Keratinocyte (primary cell): ENCODE data around the gene SEMA3D. TPM values are rescaled to one million over a fixed set of nuclear protein-coding genes. Genes with fewer than 3 reads are reported as not detected.

Experiments used
- DNase-seq: peaks from one replicate; pipeline ENCODE4 v3.0.0-alpha.2; 2011; ENCODE audit warnings: low read depth, missing footprints, low spot score
- FAIRE-seq: peaks from 2 replicates; lab custom pipeline; 2011; peaks lifted over from hg19 to GRCh38; lab: Jason Lieb, UNC
- H2AFZ ChIP-seq: 2 replicates; pipeline ENCODE4 v1.6.0; 2012; ENCODE audit warnings: low read length, control low read depth, inconsistent platforms; ENCODE audit not compliant: control insufficient read depth
- H3K27ac ChIP-seq: 2 replicates; pipeline ENCODE4 v1.5.1; 2011; ENCODE audit warnings: low read length; ENCODE audit not compliant: control insufficient read depth, insufficient read depth
- H3K27me3 ChIP-seq: 3 replicates; pipeline ENCODE4 v1.6.0; 2011; ENCODE audit warnings: low read length; ENCODE audit not compliant: control insufficient read depth, insufficient read depth; ENCODE audit errors: extremely low read depth
- H3K36me3 ChIP-seq, 2 experiments: 2 replicates in 1 of 2; 3 replicates in 1 of 2; pipeline ENCODE4 v1.5.1; 2011; ENCODE audit warnings: low read length in 2 of 2, mild to moderate bottlenecking in 1 of 2; ENCODE audit not compliant: control insufficient read depth in 2 of 2, insufficient read depth in 2 of 2; ENCODE audit errors: extremely low read depth in 1 of 2
- H3K4me1 ChIP-seq: 3 replicates; pipeline ENCODE4 v1.5.1; 2011; ENCODE audit warnings: low read length; ENCODE audit not compliant: control insufficient read depth, insufficient read depth; ENCODE audit errors: extremely low read depth
- H3K4me2 ChIP-seq: 3 replicates; pipeline ENCODE4 v1.6.0; 2011; ENCODE audit warnings: low read depth, low read length; ENCODE audit not compliant: control insufficient read depth, insufficient read depth; ENCODE audit errors: extremely low read depth
- H3K4me3 ChIP-seq, 3 experiments: fragments of 200-600 bp in 1 of 3; sonication (generic) in 1 of 3; 2 replicates in 2 of 3; 3 replicates in 1 of 3; pipeline ENCODE4 v1.5.1; 2011 to 2016; ENCODE audit warnings: low read length in 3 of 3, mild to moderate bottlenecking in 3 of 3, control low read depth in 2 of 3, inconsistent platforms in 1 of 3, low read depth in 1 of 3, mixed read lengths in 1 of 3, mixed run types in 1 of 3, moderate library complexity in 1 of 3; ENCODE audit not compliant: control insufficient read depth in 2 of 3, insufficient read depth in 2 of 3; ENCODE audit errors: extremely low read depth in 1 of 3
- H3K79me2 ChIP-seq: 2 replicates; pipeline ENCODE4 v1.6.0; 2012; ENCODE audit warnings: low read length; ENCODE audit not compliant: control insufficient read depth, insufficient read depth
- H3K9ac ChIP-seq: 3 replicates; pipeline ENCODE4 v1.6.0; 2011; ENCODE audit warnings: low read length; ENCODE audit not compliant: control insufficient read depth, insufficient read depth; ENCODE audit errors: extremely low read depth
- H3K9me1 ChIP-seq: 3 replicates; pipeline ENCODE4 v1.6.0; 2011; ENCODE audit warnings: low read length; ENCODE audit not compliant: control insufficient read depth, insufficient read depth; ENCODE audit errors: extremely low read depth
- H3K9me3 ChIP-seq: 2 replicates; pipeline ENCODE4 v1.5.1; 2012; ENCODE audit warnings: low read depth, low read length; ENCODE audit not compliant: control insufficient read depth
- H4K20me1 ChIP-seq: 3 replicates; pipeline ENCODE4 v1.6.0; 2011; ENCODE audit warnings: low read length; ENCODE audit not compliant: control insufficient read depth, insufficient read depth; ENCODE audit errors: extremely low read depth
- EZH2 ChIP-seq: IDR thresholded peaks from one replicate; pipeline ENCODE4 v1.6.1; 2012; ENCODE audit warnings: inconsistent platforms, mild to moderate bottlenecking, low read length, moderate library complexity
- dilution Hi-C: fragments of 300-500 bp; cut with MboI; formaldehyde crosslinking; loops from one replicate; pipeline ENCODE4 v1.7.0; 2020; ENCODE audit warnings: low sequenced_read_pairs; ENCODE audit not compliant: extremely low pct_ligation_motif_present
- polyA plus RNA-seq, 5 experiments: library from polyadenylated mRNA; depleted of rRNA in 3 of 5; stranded (reverse) in 3 of 5; stranded (forward) in 1 of 5; unstranded in 1 of 5; fragments of >200 nt; gene quantifications; 1 replicate in 1 of 5; 2 replicates in 3 of 5; 3 replicates in 1 of 5; pipeline versions ENCODE4 v1.2.1 to v1.2.3, GENCODE V29; 2011 to 2012; ENCODE audit warnings: missing spikeins in 2 of 5, low read depth in 1 of 5, low replicate concordance in 1 of 5
- TF ChIP-seq, protein P1 (sequence below), 3 experiments: IDR thresholded peaks in 1 of 3; conservative IDR thresholded peaks in 1 of 3; optimal IDR thresholded peaks in 1 of 3; 2 replicates in 2 of 3; 3 replicates in 1 of 3; pipeline versions ENCODE3 to v1.5.1; 2011; ENCODE audit warnings: low read length in 3 of 3, mild to moderate bottlenecking in 3 of 3, moderate library complexity in 2 of 3, control low read depth in 1 of 3, inconsistent platforms in 1 of 3; ENCODE audit not compliant: insufficient read depth in 2 of 3; ENCODE audit errors: extremely low read depth in 1 of 3

The SEMA3D gene
- polyA plus RNA-seq, 1 donor (not counting 4 experiments of a cell fraction or from before 2014, with no cell fraction given): 5.2 TPM

- no peaks in the 10 kb centered on the region for H3K9me1 ChIP-seq
- DNase-seq (no peak), FAIRE-seq (peak; percentile 89)
- peak overlapping the region; percentile 62 for H3K4me2 ChIP-seq
- dilution Hi-C loops: no loop called here
- H2AFZ ChIP-seq: no peak overlapping the region
- no peaks in the 10 kb centered on the region for H3K79me2 ChIP-seq
- peak overlapping the region; percentile 21 for H3K27ac ChIP-seq
- H3K4me3 ChIP-seq: no peak overlapping the region
- H4K20me1 ChIP-seq: no peaks in the 10 kb centered on the region
- no peaks in the 10 kb centered on the region for H3K9me3 ChIP-seq
- no peak overlapping the region for H3K9ac ChIP-seq
- H3K4me1 ChIP-seq: peaks cover 9% of the 10 kb centered on the region
- TF ChIP-seq, protein P1, sequence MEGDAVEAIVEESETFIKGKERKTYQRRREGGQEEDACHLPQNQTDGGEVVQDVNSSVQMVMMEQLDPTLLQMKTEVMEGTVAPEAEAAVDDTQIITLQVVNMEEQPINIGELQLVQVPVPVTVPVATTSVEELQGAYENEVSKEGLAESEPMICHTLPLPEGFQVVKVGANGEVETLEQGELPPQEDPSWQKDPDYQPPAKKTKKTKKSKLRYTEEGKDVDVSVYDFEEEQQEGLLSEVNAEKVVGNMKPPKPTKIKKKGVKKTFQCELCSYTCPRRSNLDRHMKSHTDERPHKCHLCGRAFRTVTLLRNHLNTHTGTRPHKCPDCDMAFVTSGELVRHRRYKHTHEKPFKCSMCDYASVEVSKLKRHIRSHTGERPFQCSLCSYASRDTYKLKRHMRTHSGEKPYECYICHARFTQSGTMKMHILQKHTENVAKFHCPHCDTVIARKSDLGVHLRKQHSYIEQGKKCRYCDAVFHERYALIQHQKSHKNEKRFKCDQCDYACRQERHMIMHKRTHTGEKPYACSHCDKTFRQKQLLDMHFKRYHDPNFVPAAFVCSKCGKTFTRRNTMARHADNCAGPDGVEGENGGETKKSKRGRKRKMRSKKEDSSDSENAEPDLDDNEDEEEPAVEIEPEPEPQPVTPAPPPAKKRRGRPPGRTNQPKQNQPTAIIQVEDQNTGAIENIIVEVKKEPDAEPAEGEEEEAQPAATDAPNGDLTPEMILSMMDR (optimal IDR thresholded peaks at IDR 0.05 in 1 of 3, IDR thresholded peaks at IDR 0.05 in 1 of 3, conservative IDR thresholded peaks at IDR 0.05 in 1 of 3; ENCODE audit: extremely low read depth in 1 of 3, insufficient read depth in 2 of 3, low read length in 3 of 3): no peak
- TF ChIP-seq EZH2: no peak
- H3K36me3 ChIP-seq: no peaks in the 10 kb centered on the region
- H3K27me3 ChIP-seq: no peaks in the 10 kb centered on the region
These were observed 50.9 kb downstream of the SEMA3D start for GRCh38 chr7:85135977-85136376.

DNA sequence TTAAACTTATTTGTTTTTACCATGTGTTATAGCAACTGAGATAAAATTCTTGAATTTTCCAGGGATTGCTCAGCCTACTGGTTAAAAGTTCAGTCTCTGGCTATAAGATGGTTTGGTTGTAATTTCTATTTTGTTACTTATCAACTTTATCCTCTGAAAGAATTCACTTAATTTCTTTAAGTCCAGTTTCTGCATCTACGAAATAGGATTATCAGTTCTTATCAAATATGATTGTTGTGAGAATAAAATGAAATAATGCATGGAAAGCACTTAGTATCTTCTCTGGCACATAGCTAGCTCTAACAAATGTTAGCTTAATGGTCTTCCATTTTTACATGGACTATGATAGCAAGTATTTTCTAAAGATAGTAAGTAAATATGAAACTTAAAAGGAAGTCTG lies 53.3 kb downstream of the SEMA3D start:
- peaks cover 9% of the 10 kb centered on the region for H3K4me1 ChIP-seq
- no peak overlapping the region for H2AFZ ChIP-seq
- H3K9me1 ChIP-seq: no peaks in the 10 kb centered on the region
- no peaks in the 10 kb centered on the region for H4K20me1 ChIP-seq
- no peak for TF ChIP-seq EZH2
- TF ChIP-seq, protein P1 (optimal IDR thresholded peaks at IDR 0.05 in 1 of 3, IDR thresholded peaks at IDR 0.05 in 1 of 3, conservative IDR thresholded peaks at IDR 0.05 in 1 of 3; ENCODE audit: extremely low read depth in 1 of 3, insufficient read depth in 2 of 3, low read length in 3 of 3): no peak
- dilution Hi-C loops: no loop called here
- H3K9me3 ChIP-seq: no peaks in the 10 kb centered on the region
- H3K79me2 ChIP-seq: no peaks in the 10 kb centered on the region
- FAIRE-seq (no peak), DNase-seq (no peak)
- H3K9ac ChIP-seq: no peak overlapping the region
- no peak overlapping the region for H3K4me2 ChIP-seq
- H3K4me3 ChIP-seq: no peak overlapping the region
- no peaks in the 10 kb centered on the region for H3K36me3 ChIP-seq
- H3K27me3 ChIP-seq: no peaks in the 10 kb centered on the region
- no peak overlapping the region for H3K27ac ChIP-seq
